Subcutaneous abdominal adipose tissue (tissue), 5 donors: Measurements from ENCODE around the gene LATS2.

Experiments
- H3K27ac ChIP-seq: one replicate; pipeline ENCODE4 v1.7.0; 2013; ENCODE audit warnings: low read depth, mild to moderate bottlenecking, inconsistent platforms, low read length, moderate library complexity
- H3K27me3 ChIP-seq, 5 donors: one replicate each; pipeline ENCODE4 v1.7.0; 2013; ENCODE audit warnings: low read length in 5 of 5, inconsistent platforms in 1 of 5; ENCODE audit not compliant: control insufficient read depth in 5 of 5, insufficient read depth in 4 of 5
- H3K36me3 ChIP-seq, 5 donors: one replicate each; pipeline ENCODE4 v1.7.0; 2013; ENCODE audit warnings: low read length in 5 of 5; ENCODE audit not compliant: control insufficient read depth in 5 of 5, insufficient read depth in 5 of 5
- H3K4me1 ChIP-seq, 5 donors: one replicate each; pipeline ENCODE4 v1.7.0; 2013; ENCODE audit warnings: low read length in 5 of 5, mild to moderate bottlenecking in 3 of 5, moderate library complexity in 1 of 5; ENCODE audit not compliant: control insufficient read depth in 5 of 5, insufficient read depth in 5 of 5
- H3K4me3 ChIP-seq, 5 donors: one replicate each; pipeline ENCODE4 v1.7.0; 2013; ENCODE audit warnings: low read length in 5 of 5, low read depth in 1 of 5
- H3K9ac ChIP-seq, 5 donors: one replicate each; pipeline ENCODE4 v1.7.0; 2013; ENCODE audit warnings: low read length in 5 of 5, mild to moderate bottlenecking in 4 of 5, moderate library complexity in 3 of 5
- H3K9me3 ChIP-seq, 5 donors: one replicate each; pipeline ENCODE4 v1.7.0; 2013; ENCODE audit warnings: low read length in 5 of 5; ENCODE audit not compliant: control insufficient read depth in 5 of 5
- donor health status: healthy.
- donor health status: healthy.
- donor health status: healthy.
- donor health status: healthy.
- donor health status: healthy.

Gene LATS2

DNA sequence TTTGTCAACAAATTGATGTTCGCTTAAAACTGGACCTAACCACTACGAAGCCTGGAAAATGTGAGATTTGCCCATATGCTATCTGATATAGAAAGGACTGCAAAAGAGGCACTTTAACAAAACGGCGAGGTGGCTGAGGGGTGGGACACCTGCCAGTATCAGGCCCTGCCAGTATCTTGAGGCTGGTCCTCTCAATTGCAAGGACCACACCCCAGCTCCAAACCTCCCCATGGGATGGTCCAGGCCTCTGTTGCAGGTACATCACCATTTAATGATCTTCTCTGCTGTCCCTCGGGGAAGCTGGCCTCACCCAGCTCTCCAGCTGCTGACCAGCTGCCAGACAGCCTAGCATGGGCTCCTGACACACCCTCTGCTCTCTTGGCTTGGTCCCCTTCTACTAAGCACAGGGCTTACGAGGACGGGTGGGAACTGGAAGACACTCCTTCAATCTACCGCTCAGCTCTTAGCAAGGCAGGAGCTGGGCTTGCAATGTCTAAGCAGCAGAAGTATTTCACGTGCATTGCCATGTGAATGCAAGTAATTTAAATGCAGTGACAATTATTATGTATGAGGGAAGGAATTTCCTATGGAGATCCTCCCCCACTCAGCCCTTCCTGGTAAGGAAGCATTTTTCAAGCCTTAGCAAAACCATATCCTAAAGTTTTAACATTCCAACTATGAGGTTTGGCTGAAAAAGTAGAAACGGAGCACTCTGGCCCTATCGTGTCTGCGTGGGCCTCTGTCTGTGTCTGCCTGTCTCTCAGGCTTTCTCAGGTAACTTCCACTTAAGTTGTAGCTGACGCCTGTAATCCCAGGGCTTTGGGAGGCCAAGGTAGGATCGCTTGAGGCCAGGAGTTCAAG is 63.9 kb downstream of the LATS2 start:
- H3K9ac ChIP-seq, result no peak overlapping the region
- no peaks in the 10 kb centered on the region for H3K27me3 ChIP-seq
- H3K36me3 ChIP-seq, result peaks cover 4 to 28% (median 11%) of the 10 kb centered on the region in 5 donors
- H3K27ac ChIP-seq, result no peak overlapping the region
- H3K4me3 ChIP-seq, result no peak overlapping the region
- peaks cover 0 to 6% (median 5%) of the 10 kb centered on the region in 5 donors for H3K9me3 ChIP-seq
- H3K4me1 ChIP-seq, result peaks cover 0 to 13% (median 9%) of the 10 kb centered on the region in 5 donors

DNA sequence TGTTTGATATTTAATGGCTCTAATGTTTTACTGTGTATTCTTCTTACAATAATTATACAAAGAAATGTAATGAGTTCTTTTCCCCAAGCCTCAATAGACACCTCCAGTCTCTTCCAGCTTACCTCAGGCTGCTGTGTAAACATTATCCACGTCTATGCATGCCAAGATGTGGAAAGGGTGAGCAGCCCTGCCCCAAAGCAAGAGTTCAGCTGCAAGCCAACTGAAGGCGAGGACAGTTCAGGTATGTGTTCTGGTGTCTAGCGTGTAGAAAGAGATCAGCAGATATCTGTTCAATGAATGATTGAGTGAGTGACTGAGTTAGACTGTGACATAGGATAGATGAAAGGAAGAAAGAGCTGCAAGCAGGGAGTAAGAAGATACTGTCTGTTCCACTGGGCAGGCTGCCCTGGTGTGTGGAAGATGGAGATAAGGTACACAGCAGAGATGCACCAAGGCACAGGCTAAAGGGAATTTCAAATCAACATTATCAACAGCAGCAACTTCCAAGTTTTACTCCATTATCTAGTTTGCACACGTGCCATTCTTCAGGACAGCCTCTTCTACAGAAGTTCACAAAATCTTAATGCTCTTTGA is 66.0 kb downstream of the LATS2 start:
- peaks cover 0 to 13% (median 9%) of the 10 kb centered on the region in 5 donors for H3K4me1 ChIP-seq
- H3K27me3 ChIP-seq, result no peaks in the 10 kb centered on the region
- peaks cover 4 to 50% (median 31%) of the 10 kb centered on the region in 5 donors for H3K36me3 ChIP-seq
- H3K9ac ChIP-seq, result no peak overlapping the region
- no peaks in the 10 kb centered on the region for H3K9me3 ChIP-seq
- H3K27ac ChIP-seq, result no peak overlapping the region
- no peak overlapping the region for H3K4me3 ChIP-seq

DNA sequence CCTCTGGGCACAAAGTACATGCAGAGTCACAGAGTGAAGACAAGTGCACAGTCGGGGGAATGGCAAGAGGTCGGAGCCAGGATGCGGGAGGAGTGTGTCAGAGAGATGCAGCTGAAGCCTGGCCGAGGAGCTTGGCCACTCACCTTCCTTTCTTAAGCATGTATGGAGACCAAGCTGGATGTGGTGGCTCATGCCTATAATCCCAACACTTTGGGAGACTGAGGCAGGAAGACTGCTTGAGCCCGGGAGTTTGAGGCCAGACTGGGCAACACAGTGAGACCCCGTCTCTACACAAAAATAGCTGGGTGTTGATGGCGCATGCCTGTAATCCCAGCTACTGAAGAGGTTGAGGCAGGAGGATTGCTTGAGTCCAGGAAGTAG is 67.0 kb downstream of the LATS2 start:
- peaks cover 4 to 57% (median 38%) of the 10 kb centered on the region in 5 donors for H3K36me3 ChIP-seq
- no peak overlapping the region for H3K9ac ChIP-seq
- no peaks in the 10 kb centered on the region for H3K27me3 ChIP-seq
- H3K4me1 ChIP-seq, result peaks cover 0 to 13% (median 10%) of the 10 kb centered on the region in 5 donors
- no peak overlapping the region for H3K27ac ChIP-seq
- H3K9me3 ChIP-seq, result no peaks in the 10 kb centered on the region
- H3K4me3 ChIP-seq, result no peak overlapping the region

DNA sequence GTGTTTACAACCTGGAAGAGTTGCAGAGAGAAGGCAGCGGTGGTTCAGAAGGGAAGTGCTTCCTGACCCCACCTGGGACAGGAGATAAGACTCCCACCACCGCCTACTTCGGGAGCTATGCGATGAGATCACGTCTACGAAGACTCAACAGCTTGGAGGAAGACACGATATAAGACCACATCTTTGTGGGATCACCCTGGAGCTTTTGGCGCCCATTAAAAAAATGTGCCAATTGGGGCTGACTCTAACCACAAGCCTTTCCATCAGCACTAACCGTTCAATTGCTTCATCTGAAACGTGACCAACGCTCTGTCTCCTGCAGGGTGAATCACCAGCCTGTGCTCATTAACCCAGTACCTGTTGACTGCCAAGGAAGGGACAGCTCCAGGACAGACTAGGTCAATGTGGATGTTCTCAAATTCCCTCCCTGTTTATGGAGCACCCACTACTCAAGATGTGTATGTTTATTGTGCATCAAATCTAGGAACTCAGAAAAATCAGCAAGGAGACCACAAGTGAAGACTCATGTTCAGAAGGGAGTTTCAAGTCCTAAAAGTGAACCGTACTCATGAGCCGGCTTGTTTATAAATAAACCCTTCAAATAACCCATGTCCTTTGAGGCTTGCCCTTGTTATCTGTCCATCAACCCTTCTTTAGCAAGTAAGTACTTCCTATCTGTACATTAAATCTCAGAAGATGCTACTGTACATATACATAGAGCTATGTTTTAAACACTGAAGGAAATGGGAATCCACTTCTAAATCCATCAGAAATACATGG is 67.5 kb downstream of the LATS2 start:
- Histone ChIP-seq H3K36me3 (peaks cover 4 to 61% (median 43%) of the 10 kb centered on the region in 5 donors), H3K27me3 (no peaks in the 10 kb centered on the region), H3K27ac (no peak overlapping the region), H3K9ac (no peak overlapping the region), H3K4me3 (no peak overlapping the region), H3K9me3 (no peaks in the 10 kb centered on the region), H3K4me1 (peaks cover 0 to 13% (median 10%) of the 10 kb centered on the region in 5 donors)

DNA sequence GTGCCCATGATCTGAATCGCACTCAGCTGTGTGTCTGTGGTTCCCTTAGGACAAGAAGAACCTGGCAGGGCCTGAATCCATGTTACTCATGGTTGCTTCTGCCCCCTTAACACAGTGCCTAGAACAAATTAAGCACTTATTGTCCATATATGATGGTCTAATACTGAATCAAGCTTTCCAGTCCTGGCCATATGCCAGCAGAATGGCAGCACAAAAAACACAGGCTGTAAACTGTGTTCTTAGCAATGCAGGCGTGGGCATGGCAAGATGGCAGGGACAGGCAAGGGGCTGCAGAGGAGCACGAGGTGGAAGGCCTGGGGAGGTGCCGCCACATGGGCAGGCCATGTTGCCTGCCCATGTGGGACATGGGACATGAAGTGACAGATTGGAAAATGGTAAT is 68.2 kb downstream of the LATS2 start:
- Histone ChIP-seq H3K9ac (no peak overlapping the region), H3K4me3 (no peak overlapping the region), H3K4me1 (peaks cover 0 to 12% (median 10%) of the 10 kb centered on the region in 5 donors), H3K36me3 (peaks cover 4 to 62% (median 50%) of the 10 kb centered on the region in 5 donors), H3K27me3 (no peaks in the 10 kb centered on the region), H3K9me3 (no peaks in the 10 kb centered on the region), H3K27ac (no peak overlapping the region)

DNA sequence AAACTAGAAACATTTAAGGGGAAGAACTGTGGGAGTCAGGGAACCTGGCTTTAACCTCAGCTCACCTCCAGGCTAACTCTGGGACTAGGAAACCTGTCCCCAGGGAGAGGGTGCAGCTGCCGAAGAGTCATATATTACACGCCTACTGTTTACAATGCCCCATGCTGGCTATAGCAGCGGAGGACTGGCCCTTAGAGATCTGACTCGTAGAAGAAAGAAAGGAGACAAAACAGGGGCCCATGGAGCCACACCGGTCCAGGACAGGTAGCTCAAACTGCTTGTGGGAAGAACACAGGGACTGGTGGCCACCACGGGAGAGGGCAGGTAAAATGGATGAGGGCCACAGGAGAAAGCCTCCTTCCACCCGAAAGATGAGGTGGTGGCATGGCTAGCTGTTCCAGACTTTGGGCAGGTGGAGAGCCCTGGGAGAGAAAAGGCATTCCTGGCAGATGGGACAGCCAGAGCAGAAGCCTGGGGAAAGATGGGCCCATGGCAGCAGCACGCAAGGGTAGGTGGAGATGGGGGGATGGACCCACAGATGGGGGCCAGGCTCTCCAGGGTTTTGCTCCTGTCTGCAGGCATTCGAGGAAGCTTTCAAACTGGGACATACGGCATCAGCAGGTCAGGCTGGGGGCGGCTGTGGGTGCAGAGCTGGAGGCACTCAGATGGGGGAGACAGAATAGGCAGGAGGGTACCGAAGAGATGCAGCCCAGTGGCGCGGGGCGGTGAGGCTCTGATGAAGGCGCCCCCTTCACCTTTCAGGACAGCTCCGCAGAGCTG is 69.5 kb downstream of the LATS2 start:
- Histone ChIP-seq H3K4me3 (no peak overlapping the region), H3K36me3 (peaks cover 10 to 65% (median 56%) of the 10 kb centered on the region in 5 donors), H3K4me1 (peaks cover 0 to 4% (median 0%) of the 10 kb centered on the region in 5 donors), H3K9ac (no peak overlapping the region), H3K27ac (no peak overlapping the region), H3K27me3 (no peaks in the 10 kb centered on the region), H3K9me3 (no peaks in the 10 kb centered on the region)

DNA sequence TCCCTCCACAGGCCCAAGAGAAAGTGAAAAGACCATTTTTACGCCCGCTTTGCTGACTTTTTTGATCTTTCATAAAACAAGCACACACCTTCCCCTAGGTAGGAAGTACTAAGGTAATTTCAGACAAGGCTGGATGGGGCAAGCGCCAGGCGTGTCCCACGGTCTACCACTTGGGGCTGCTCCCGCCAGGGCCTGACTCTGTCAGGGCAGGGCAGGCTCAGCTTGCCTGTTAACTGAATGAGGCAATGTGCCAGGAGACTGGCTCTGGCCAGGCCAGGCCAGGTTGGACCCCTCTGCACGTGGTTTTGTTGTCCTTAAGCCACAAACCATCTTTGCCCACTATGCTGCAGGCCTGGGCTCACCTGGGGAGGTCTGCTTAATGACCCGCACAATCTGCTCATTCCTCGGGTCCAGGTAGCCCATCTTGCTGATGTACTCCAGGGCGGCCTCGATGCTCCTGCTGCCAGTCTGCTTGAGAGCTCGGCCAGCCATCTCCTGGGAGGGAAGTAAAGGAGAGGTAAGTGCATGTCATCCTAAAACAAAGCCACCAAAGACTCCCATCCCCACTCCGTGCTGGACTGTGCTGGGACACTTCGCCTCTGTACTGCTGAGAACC is 70.4 kb downstream of the LATS2 start:
- H3K4me3 ChIP-seq, result no peak overlapping the region
- peaks cover 15 to 73% (median 59%) of the 10 kb centered on the region in 5 donors for H3K36me3 ChIP-seq
- no peaks in the 10 kb centered on the region for H3K9me3 ChIP-seq
- H3K27ac ChIP-seq, result no peak overlapping the region
- H3K27me3 ChIP-seq, result no peaks in the 10 kb centered on the region
- H3K4me1 ChIP-seq, result peaks cover 0 to 4% (median 0%) of the 10 kb centered on the region in 5 donors
- no peak overlapping the region for H3K9ac ChIP-seq

DNA sequence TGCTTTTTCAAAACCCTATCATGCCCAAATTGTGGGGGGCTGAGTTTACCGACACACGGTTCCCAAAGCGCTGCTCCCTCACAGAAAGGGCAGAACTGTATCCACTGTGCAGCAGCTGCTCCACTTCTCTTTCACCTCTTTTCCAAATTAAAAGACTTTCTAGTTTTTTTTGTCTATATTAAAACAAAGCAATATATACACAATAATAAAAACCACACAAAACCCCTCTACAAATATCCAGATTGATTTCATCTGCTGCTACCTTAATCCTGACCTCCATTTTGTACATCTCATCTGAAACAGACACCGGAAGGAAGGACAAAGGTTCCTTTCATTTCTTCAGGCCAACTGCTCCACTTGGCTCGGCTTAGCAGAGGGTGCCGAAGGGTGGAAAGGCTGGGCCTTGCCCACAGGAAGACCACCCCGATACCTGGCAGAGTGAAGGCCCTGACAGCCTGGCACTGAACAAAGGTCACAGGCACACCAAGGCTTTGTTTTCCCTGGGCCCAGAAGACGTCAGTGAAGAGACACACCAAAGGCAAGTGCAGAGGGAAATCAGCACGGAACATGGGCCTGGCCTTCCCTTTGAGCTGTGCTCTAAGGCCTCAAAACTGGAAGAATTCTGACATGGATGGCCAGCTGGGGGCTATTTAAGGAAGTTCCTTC is 71.6 kb downstream of the LATS2 start:
- Histone ChIP-seq H3K4me3 (no peak overlapping the region), H3K4me1 (peaks cover 0 to 4% (median 0%) of the 10 kb centered on the region in 5 donors), H3K27me3 (no peaks in the 10 kb centered on the region), H3K36me3 (peaks cover 11 to 72% (median 54%) of the 10 kb centered on the region in 5 donors), H3K9me3 (no peaks in the 10 kb centered on the region), H3K9ac (no peak overlapping the region), H3K27ac (no peak overlapping the region)
